GM12864 (cell line): ENCODE measurements around the gene MICA.
A peak's percentile ranks its signal among the peaks of the same experiment; 100 is the strongest.
"Not testable (repeated sequence)": the region's sequence is repeated elsewhere in the genome, so short reads cannot be mapped to it uniquely, and the experiment has no call there.

Experiments used
- DNase-seq: peaks from one replicate; pipeline ENCODE4 v3.0.0-alpha.2; 2011; ENCODE audit warnings: low read depth
- H3K4me3 ChIP-seq: 2 replicates; pipeline ENCODE4 v1.5.1; 2011; ENCODE audit warnings: mild to moderate bottlenecking, low read depth, low read length, control low read depth
- CTCF ChIP-seq: IDR thresholded peaks from 2 replicates; pipeline ENCODE4 v1.5.1; 2011; ENCODE audit warnings: low read depth, mild to moderate bottlenecking, moderate library complexity, low read length, control low read depth, inconsistent platforms; ENCODE audit errors: missing control alignments

The MICA gene

GRCh38 chr6:31450751-31451150 is 47.4 kb downstream of the MICA start:
- no peak overlapping the region for H3K4me3 ChIP-seq
- no peak for TF ChIP-seq CTCF
- DNase-seq: no peak

GRCh38 chr6:31452859-31453258 is 49.5 kb downstream of the MICA start:
- DNase-seq: no peak
- H3K4me3 ChIP-seq: no peak overlapping the region
- TF ChIP-seq CTCF: no peak

- DNase-seq: no peak
- no peak for TF ChIP-seq CTCF
- H3K4me3 ChIP-seq: no peak overlapping the region
These were observed 49.9 kb downstream of the MICA start for GRCh38 chr6:31453259-31453658.

GRCh38 chr6:31459864-31460263 is 56.5 kb downstream of the MICA start:
- not testable (repeated sequence) for H3K4me3 ChIP-seq, DNase-seq

GRCh38 chr6:31460361-31461025 is 57.1 kb downstream of the MICA start:
- H3K4me3 ChIP-seq: no peak overlapping the region
- no peak for DNase-seq
- no peak for TF ChIP-seq CTCF

- TF ChIP-seq CTCF: no peak
- H3K4me3 ChIP-seq: peak overlapping the region; percentile 73
These were observed 58.9 kb downstream of the MICA start for GRCh38 chr6:31462026-31462963.

GRCh38 chr6:31462964-31463870 is 59.8 kb downstream of the MICA start:
- no peak for TF ChIP-seq CTCF

More at GRCh38 chr6:31462026-31462963, 58.9 kb downstream of the MICA start:
- no peak for DNase-seq

More at GRCh38 chr6:31462964-31463870, 59.8 kb downstream of the MICA start:
- peak; percentile 84 for DNase-seq
- peak overlapping the region; percentile 73 for H3K4me3 ChIP-seq
